Measurements from ENCODE around the gene RORC. TPM values are rescaled to one million over a fixed set of nuclear protein-coding genes. Genes with fewer than 3 reads are reported as not detected.

Gene RORC
- polyA plus RNA-seq, 3 donors = 0.03 TPM; not detected in 2

GRCh38 chr1:151823175-151823574 lies 8.4 kb downstream of the RORC start:
- Mint-ChIP-seq H3K36me3 (no peaks in the 10 kb centered on the region), H3K9me3 (no peaks in the 10 kb centered on the region), H3K4me3 (no peak overlapping the region), H3K27ac (no peak overlapping the region), H3K27me3 (ENCODE audit: low read depth in 3 of 3) (peaks cover 5 to 13% (median 6%) of the 10 kb centered on the region in 3 donors), H3K4me1 (peaks cover 7% of the 10 kb centered on the region)
- no peak overlapping the region for H3K4me3 ChIP-seq (replicated peaks in 1 of 3; ENCODE audit: low read depth in 2 of 3, low read length in 3 of 3)
- no peak overlapping the region for H2AFZ ChIP-seq (ENCODE audit: insufficient read depth, low read depth, low read length, poor library complexity, severe bottlenecking)
- no peaks in the 10 kb centered on the region for H4K20me1 ChIP-seq (ENCODE audit: insufficient read depth, low read length)
- WGBS (ENCODE audit: insufficient coverage) = 73% methylated on average over 4 of the region's 8 CpGs
- H3K27me3 ChIP-seq (ENCODE audit: control insufficient read depth in 2 of 2, insufficient read depth in 2 of 2, low read length in 2 of 2) = no peaks in the 10 kb centered on the region
- no peak for DNase-seq
- no peak overlapping the region for H3K4me2 ChIP-seq (replicated peaks; ENCODE audit: extremely low read depth, low read length, poor library complexity, severe bottlenecking)
- TF ChIP-seq, protein P1, sequence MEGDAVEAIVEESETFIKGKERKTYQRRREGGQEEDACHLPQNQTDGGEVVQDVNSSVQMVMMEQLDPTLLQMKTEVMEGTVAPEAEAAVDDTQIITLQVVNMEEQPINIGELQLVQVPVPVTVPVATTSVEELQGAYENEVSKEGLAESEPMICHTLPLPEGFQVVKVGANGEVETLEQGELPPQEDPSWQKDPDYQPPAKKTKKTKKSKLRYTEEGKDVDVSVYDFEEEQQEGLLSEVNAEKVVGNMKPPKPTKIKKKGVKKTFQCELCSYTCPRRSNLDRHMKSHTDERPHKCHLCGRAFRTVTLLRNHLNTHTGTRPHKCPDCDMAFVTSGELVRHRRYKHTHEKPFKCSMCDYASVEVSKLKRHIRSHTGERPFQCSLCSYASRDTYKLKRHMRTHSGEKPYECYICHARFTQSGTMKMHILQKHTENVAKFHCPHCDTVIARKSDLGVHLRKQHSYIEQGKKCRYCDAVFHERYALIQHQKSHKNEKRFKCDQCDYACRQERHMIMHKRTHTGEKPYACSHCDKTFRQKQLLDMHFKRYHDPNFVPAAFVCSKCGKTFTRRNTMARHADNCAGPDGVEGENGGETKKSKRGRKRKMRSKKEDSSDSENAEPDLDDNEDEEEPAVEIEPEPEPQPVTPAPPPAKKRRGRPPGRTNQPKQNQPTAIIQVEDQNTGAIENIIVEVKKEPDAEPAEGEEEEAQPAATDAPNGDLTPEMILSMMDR (IDR thresholded peaks at IDR 0.05) = no peak
- no peaks in the 10 kb centered on the region for H3K79me2 ChIP-seq (ENCODE audit: insufficient read depth, low read length)
- H3K27ac ChIP-seq (ENCODE audit: low read depth in 1 of 2, low read length in 2 of 2) = no peak overlapping the region
- intact Hi-C loops (cut with micrococcal nuclease) = no loop called here
- no peaks in the 10 kb centered on the region for H3K36me3 ChIP-seq (replicated peaks in 1 of 2; ENCODE audit: control insufficient read depth in 1 of 2, insufficient read depth in 2 of 2, low read length in 2 of 2)
- no peak overlapping the region for H3K9ac ChIP-seq (ENCODE audit: insufficient read depth, low read length, poor library complexity, severe bottlenecking)
- peaks cover 4 to 8% of the 10 kb centered on the region in 2 donors for H3K4me1 ChIP-seq (ENCODE audit: control insufficient read depth in 1 of 2, insufficient read depth in 2 of 2, low read length in 2 of 2)
- no peaks in the 10 kb centered on the region for H3K9me3 ChIP-seq (replicated peaks in 1 of 2; ENCODE audit: control insufficient read depth in 1 of 2, insufficient read depth in 1 of 2, low read length in 2 of 2)

DNA sequence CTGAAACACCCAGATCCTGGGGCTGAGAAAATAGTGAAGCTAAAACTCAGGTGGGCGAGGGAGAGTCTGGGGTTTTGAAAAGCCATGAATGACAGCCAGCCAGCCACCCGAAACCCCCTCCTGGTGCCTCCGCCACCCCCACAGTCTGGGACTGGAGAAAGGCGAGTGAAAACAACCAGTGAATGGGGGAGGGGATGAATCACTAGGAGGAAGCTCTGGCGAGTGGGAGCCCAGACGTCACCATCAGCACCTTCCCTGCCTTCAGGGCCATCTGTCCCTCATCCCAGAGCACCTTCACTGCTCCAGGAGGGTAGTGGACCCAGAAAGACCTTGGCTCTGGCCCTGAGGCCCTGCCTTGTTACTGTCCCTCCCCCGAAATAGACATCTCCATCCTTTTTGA lies 9.2 kb downstream of the RORC start:
- Mint-ChIP-seq H3K27ac (peak overlapping the region in 1 of 7 donors; percentile 10), H3K9me3 (no peaks in the 10 kb centered on the region), H3K4me1 (peaks cover 6% of the 10 kb centered on the region), H3K4me3 (no peak overlapping the region), H3K27me3 (ENCODE audit: low read depth in 3 of 3) (peaks cover 6 to 9% (median 9%) of the 10 kb centered on the region in 3 donors), H3K36me3 (no peaks in the 10 kb centered on the region)
- DNase-seq = no peak
- H4K20me1 ChIP-seq (ENCODE audit: insufficient read depth, low read length) = no peaks in the 10 kb centered on the region
- no peaks in the 10 kb centered on the region for H3K79me2 ChIP-seq (ENCODE audit: insufficient read depth, low read length)
- H3K9ac ChIP-seq (ENCODE audit: insufficient read depth, low read length, poor library complexity, severe bottlenecking) = no peak overlapping the region
- H3K9me3 ChIP-seq (replicated peaks in 1 of 2; ENCODE audit: control insufficient read depth in 1 of 2, insufficient read depth in 1 of 2, low read length in 2 of 2) = no peaks in the 10 kb centered on the region
- no peak overlapping the region for H3K27ac ChIP-seq (ENCODE audit: low read depth in 1 of 2, low read length in 2 of 2)
- no peak overlapping the region for H3K4me2 ChIP-seq (replicated peaks; ENCODE audit: extremely low read depth, low read length, poor library complexity, severe bottlenecking)
- H3K4me3 ChIP-seq (replicated peaks in 1 of 3; ENCODE audit: low read depth in 2 of 3, low read length in 3 of 3) = no peak overlapping the region
- WGBS (ENCODE audit: insufficient coverage) = 100% methylated on average over 1 of the region's 7 CpGs
- H3K4me1 ChIP-seq (ENCODE audit: control insufficient read depth in 1 of 2, insufficient read depth in 2 of 2, low read length in 2 of 2) = peaks cover 4 to 5% of the 10 kb centered on the region in 2 donors
- TF ChIP-seq, protein P1 (IDR thresholded peaks at IDR 0.05) = no peak
- H3K27me3 ChIP-seq (ENCODE audit: control insufficient read depth in 2 of 2, insufficient read depth in 2 of 2, low read length in 2 of 2) = no peaks in the 10 kb centered on the region
- no peaks in the 10 kb centered on the region for H3K36me3 ChIP-seq (replicated peaks in 1 of 2; ENCODE audit: control insufficient read depth in 1 of 2, insufficient read depth in 2 of 2, low read length in 2 of 2)
- H2AFZ ChIP-seq (ENCODE audit: insufficient read depth, low read depth, low read length, poor library complexity, severe bottlenecking) = no peak overlapping the region
- intact Hi-C loops (cut with micrococcal nuclease) = no loop called here
